ENCODE data around the gene CHRNA4. TPM values are rescaled to one million over a fixed set of nuclear protein-coding genes. Genes with fewer than 3 reads are reported as not detected.
"Not testable (repeated sequence)": the region's sequence is repeated elsewhere in the genome, so short reads cannot be mapped to it uniquely, and the experiment has no call there.

CHRNA4 gene
- total and polyA plus RNA-seq, 2 of the 13 experiments (the other 11 are each of a cell fraction or from before 2014, with no cell fraction given) = not detected

- intact Hi-C loops (cut with micrococcal nuclease; ENCODE audit: unreplicated experiment) = loop anchor here (2.0 kb wide), 1 partner anchor 31 kb away; no protein-coding TSS in a partner anchor
- Histone ChIP-seq H3K4me2 (ENCODE audit: low read depth, low read length) (no peak overlapping the region), H3K9me3 (ENCODE audit: low read length) (no peaks in the 10 kb centered on the region), H3K79me2 (ENCODE audit: insufficient read depth, low read length) (no peaks in the 10 kb centered on the region), H3K4me3 (replicated peaks in 1 of 3; ENCODE audit: insufficient read depth in 1 of 3, low read depth in 2 of 3, low read length in 3 of 3) (no peak overlapping the region), H3K9ac (ENCODE audit: insufficient read depth, low read depth, low read length) (no peak overlapping the region), H3K36me3 (replicated peaks in 1 of 2; ENCODE audit: control insufficient read depth in 1 of 2, insufficient read depth in 2 of 2, low read length in 2 of 2) (no peaks in the 10 kb centered on the region), H4K20me1 (ENCODE audit: insufficient read depth, low read length) (no peaks in the 10 kb centered on the region; the same call in 1 of the 2 replicates), H3K27ac (ENCODE audit: extremely low read length, insufficient read depth, low read length) (no peak overlapping the region), H2AFZ (ENCODE audit: low read length) (no peak overlapping the region), H3K27me3 (ENCODE audit: control insufficient read depth in 1 of 2, insufficient read depth in 2 of 2, low read length in 2 of 2) (peaks cover 0 to 16% of the 10 kb centered on the region in 2 experiments), H3K4me1 (ENCODE audit: insufficient read depth, low read length) (no peaks in the 10 kb centered on the region)
- POLR2A ChIA-PET = no interaction called here
- DNase-seq (ENCODE audit: low spot score) = no peak
- TF ChIP-seq ETV5 (CRISPR knock-in tag; IDR thresholded peaks at IDR 0.05; ENCODE audit: borderline replicate concordance) = peak; percentile 36; the same call in 1 of the 2 replicates
- no peak for TF ChIP-seq SIX1 (CRISPR knock-in tag; IDR thresholded peaks at IDR 0.05; ENCODE audit: borderline replicate concordance)
- TF ChIP-seq TEAD3 (CRISPR knock-in tag; optimal IDR thresholded peaks at IDR 0.05; ENCODE audit: borderline replicate concordance) = peak; percentile 72
- ATAC-seq = no peak; the same call in 2 of the 3 replicates
- CTCF ChIA-PET (ENCODE audit: low intra/inter-chr PET ratio, low total read pairs) = no interaction called here
- no peak for FAIRE-seq
- in situ Hi-C loops (cut with HindIII; ENCODE audit: extremely low pct_ligation_motif_present, low pct_unique_long_range_greater_than_20kb) = no loop called here
- no TSS peak for BruUV-seq (replicated peaks)
- 23% methylated on average over 9 of the region's 9 CpGs for WGBS (ENCODE audit: low lambda C conversion rate)
These were observed 25.4 kb downstream of the CHRNA4 start for GRCh38 chr20:63335711-63336110.

GRCh38 chr20:63335060-63335459, 26.1 kb downstream of the CHRNA4 start:
- H3K79me2 ChIP-seq (ENCODE audit: insufficient read depth, low read length); H3K36me3 ChIP-seq (replicated peaks in 1 of 2; ENCODE audit: control insufficient read depth in 1 of 2, insufficient read depth in 2 of 2, low read length in 2 of 2); FAIRE-seq; H2AFZ ChIP-seq (ENCODE audit: low read length); H3K4me1 ChIP-seq (ENCODE audit: insufficient read depth, low read length); intact Hi-C loops (cut with micrococcal nuclease; ENCODE audit: unreplicated experiment); ATAC-seq; DNase-seq (ENCODE audit: low spot score); POLR2A ChIA-PET; H3K9ac ChIP-seq (ENCODE audit: insufficient read depth, low read depth, low read length); H3K27ac ChIP-seq (ENCODE audit: extremely low read length, insufficient read depth, low read length); H4K20me1 ChIP-seq (ENCODE audit: insufficient read depth, low read length); CTCF ChIA-PET (ENCODE audit: low intra/inter-chr PET ratio, low total read pairs); H3K9me3 ChIP-seq (ENCODE audit: low read length); H3K4me3 ChIP-seq (replicated peaks in 1 of 3; ENCODE audit: insufficient read depth in 1 of 3, low read depth in 2 of 3, low read length in 3 of 3); in situ Hi-C loops (cut with HindIII; ENCODE audit: extremely low pct_ligation_motif_present, low pct_unique_long_range_greater_than_20kb); BruUV-seq (replicated peaks); H3K4me2 ChIP-seq (ENCODE audit: low read depth, low read length): not testable (repeated sequence)
- WGBS (ENCODE audit: low lambda C conversion rate) = 55% methylated on average over 9 of the region's 9 CpGs
- peaks cover 1 to 16% of the 10 kb centered on the region in 2 experiments for H3K27me3 ChIP-seq (ENCODE audit: control insufficient read depth in 1 of 2, insufficient read depth in 2 of 2, low read length in 2 of 2)
- TF ChIP-seq YY1 (IDR thresholded peaks at IDR 0.05; ENCODE audit: insufficient read depth, insufficient replicate concordance, low read depth, low read length) = peak; percentile 62
